Epidermal melanocyte (primary cell): ENCODE data around the gene MCOLN3.
A peak's percentile ranks its signal among the peaks of the same experiment; 100 is the strongest.
"Not testable (repeated sequence)": the region's sequence is repeated elsewhere in the genome, so short reads cannot be mapped to it uniquely, and the experiment has no call there.

Experiments used
- DNase-seq: peaks from one replicate; pipeline ENCODE4 v3.0.0; 2011; ENCODE audit warnings: low spot score; ENCODE audit not compliant: insufficient read length

The MCOLN3 gene

GRCh38 chr1:85047472-85048295 is 616 bp downstream of the MCOLN3 start:
- DNase-seq, result no peak

- DNase-seq, result no peak
Observed at GRCh38 chr1:85047144-85047471, 1.2 kb downstream of the MCOLN3 start.

- no peak for DNase-seq
Observed at GRCh38 chr1:85042413-85042812, 5.9 kb downstream of the MCOLN3 start.

- no peak for DNase-seq
Observed at GRCh38 chr1:85041793-85042192, 6.5 kb downstream of the MCOLN3 start.

- DNase-seq, result no peak
Observed at GRCh38 chr1:85033221-85033620, 15.1 kb downstream of the MCOLN3 start.

GRCh38 chr1:85030536-85030935 is 17.8 kb downstream of the MCOLN3 start:
- DNase-seq, result no peak

- no peak for DNase-seq
Observed at GRCh38 chr1:85028151-85028550, 20.1 kb downstream of the MCOLN3 start.

GRCh38 chr1:85027242-85027983 is 20.9 kb downstream of the MCOLN3 start:
- no peak for DNase-seq

GRCh38 chr1:85025940-85026339 is 22.4 kb downstream of the MCOLN3 start:
- no peak for DNase-seq

- no peak for DNase-seq
Observed at GRCh38 chr1:85024736-85025135, 23.6 kb downstream of the MCOLN3 start.

- no peak for DNase-seq
Observed at GRCh38 chr1:85022700-85023099, 25.6 kb downstream of the MCOLN3 start.

GRCh38 chr1:85019994-85020393 is 28.3 kb downstream of the MCOLN3 start:
- no peak for DNase-seq

- DNase-seq, result no peak
Observed at GRCh38 chr1:85015826-85016225, 32.5 kb downstream of the MCOLN3 start.

GRCh38 chr1:85005641-85006040 is 42.7 kb downstream of the MCOLN3 start:
- DNase-seq, result not testable (repeated sequence)

- DNase-seq, result no peak
Observed at GRCh38 chr1:85001742-85002141, 46.6 kb downstream of the MCOLN3 start.

- DNase-seq, result no peak
Observed at GRCh38 chr1:84998642-84999280, 49.5 kb downstream of the MCOLN3 start.

- peak; percentile 32 for DNase-seq
Observed at GRCh38 chr1:84997667-84998600, 50.4 kb downstream of the MCOLN3 start.

- peak; percentile 81 for DNase-seq
Observed at GRCh38 chr1:84996846-84997666, 51.2 kb downstream of the MCOLN3 start, which contains the start of gene MCOLN2. MCOLN2 (minus strand) TSS chr1:84997113; CDS start chr1:84996872, 241 bp downstream.

GRCh38 chr1:84995484-84996334 is 52.6 kb downstream of the MCOLN3 start:
- no peak for DNase-seq
